DMS153 treated with DMSO at 0.1 percent for 48 hours (cell line): ENCODE data around the gene PPP1R37.
"Not testable (repeated sequence)": the region's sequence is repeated elsewhere in the genome, so short reads cannot be mapped to it uniquely, and the experiment has no call there.

ENCODE experiments used
- DNase-seq: peaks from one replicate; lab custom pipeline; 2025; ENCODE audit not compliant: unreplicated experiment; lab: John Stamatoyannopoulos, UW

PPP1R37 gene

DNA sequence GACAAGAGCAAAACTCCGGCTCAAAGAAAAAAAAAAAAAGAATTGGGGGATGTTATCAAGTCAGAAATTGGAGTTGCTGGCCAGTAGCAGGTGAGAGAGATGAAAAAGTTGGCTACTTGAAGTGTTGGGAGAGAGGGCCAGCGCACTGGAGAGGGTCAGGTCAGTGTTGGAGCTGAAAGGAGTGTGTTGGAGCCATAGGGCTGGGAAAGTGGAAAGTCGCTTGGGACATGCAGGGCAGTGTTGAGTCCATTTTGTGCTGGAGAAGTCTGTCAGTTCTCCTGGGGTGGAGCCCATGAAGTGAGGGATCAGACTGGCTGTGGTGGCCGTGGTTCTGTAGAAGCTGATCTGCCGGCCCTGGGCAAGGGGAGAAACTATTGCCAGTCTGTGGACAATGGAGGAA, 1.7 kb downstream of the PPP1R37 start:
- no peak for DNase-seq

- DNase-seq = no peak
Observed at GRCh38 chr19:45095496-45096413, 2.8 kb downstream of the PPP1R37 start.

DNA sequence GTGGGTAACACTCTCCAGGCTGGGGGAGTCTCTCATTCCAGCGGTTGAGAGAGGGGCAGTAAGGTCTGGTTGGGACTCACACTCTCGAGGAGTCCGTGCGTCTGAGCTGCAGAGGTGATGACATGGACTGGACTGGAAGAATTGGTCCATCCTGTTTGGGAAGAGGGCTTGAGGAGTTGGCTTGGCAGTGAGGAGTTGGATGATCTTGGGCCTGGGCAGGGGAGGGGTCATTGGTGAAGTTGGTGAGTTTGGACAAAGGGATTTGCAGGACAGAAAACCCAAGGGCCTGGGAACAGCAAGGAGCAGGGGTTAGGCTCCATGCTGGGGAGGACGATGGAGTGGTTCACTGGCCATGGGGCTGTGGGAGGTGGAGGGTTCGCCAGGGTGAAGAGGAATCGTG, 3.7 kb downstream of the PPP1R37 start:
- no peak for DNase-seq

DNA sequence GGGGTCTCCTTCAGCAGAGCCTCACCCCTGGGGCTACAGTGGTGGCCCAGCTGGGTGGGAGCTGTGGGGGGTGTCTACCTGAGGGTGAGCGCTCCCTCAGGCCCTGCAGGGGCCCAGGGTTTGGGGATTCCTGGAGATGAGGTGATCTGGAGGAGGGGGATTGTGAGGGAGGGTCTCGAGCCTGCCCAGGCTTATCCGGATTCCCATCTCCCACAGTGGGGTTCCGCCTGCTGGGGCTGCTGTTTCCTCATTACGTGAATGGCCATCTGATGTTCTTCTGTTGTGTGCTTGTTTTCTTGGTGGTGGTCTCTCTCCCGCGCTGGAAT, 4.4 kb downstream of the PPP1R37 start:
- no peak for DNase-seq

DNA sequence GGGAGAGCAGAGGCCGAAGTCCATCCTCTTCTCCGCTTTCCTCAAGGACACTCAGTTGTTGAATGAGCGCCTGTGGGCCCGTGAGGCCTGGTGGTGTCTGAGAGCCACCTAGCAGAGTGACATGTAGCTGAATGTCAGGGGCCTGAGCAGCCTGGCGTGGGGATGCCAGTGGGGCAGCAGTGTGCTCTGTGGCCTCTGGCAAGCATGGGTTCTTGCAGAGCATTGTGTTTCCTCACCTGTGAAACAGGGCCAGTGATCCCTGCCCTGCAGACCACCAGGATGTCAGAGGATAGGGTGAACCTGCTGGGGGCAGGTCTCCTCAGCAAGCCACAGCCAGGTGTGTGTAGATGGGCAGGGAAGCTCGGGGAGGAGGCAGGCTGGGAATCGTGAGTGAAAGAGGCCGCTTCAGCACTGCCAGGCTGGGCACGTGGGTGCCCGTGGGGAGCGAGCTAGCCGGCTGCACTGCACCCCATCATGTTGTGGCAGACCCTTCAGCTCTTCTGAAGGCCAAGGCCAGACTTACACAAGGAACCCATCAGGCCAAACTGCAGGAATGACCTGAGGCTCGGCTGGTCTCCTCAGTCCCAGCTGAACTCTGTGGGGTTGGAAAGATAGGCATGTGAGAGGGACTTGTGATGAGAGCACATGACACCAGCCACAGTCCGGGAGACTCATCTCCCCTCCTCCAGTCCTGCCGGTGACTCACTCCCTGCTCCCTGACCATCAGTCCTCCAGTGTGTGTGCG, 5.0 kb downstream of the PPP1R37 start:
- no peak for DNase-seq

GRCh38 chr19:45098521-45099466, 5.8 kb downstream of the PPP1R37 start:
- DNase-seq = no peak

- no peak for DNase-seq
Observed at GRCh38 chr19:45099467-45100191, 6.7 kb downstream of the PPP1R37 start.

- DNase-seq = no peak
Observed at GRCh38 chr19:45100201-45100600, 7.2 kb downstream of the PPP1R37 start.

GRCh38 chr19:45100846-45101252, 7.9 kb downstream of the PPP1R37 start:
- no peak for DNase-seq

DNA sequence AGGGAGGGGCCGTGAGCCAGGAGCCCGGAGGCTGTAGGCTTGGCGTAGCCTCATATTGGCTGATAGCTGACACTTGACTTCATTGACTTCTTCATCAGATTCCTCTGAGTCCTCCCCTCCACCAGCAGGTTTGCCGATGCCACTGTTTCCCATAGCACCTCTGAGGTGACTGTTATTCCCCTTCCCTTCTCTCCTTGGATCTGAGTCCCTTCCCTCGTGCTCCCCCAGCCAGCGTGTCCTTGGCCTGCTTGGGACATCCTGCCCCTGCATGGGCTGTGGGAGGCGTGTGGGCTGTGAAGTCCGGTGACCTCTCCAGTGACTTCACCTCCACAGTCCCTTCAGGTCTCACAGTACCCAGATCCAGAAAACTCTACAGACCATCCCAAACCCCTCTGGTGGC, 8.8 kb downstream of the PPP1R37 start:
- no peak for DNase-seq

GRCh38 chr19:45102481-45102880, 9.5 kb downstream of the PPP1R37 start:
- DNase-seq = no peak

GRCh38 chr19:45103156-45103507, 10.2 kb downstream of the PPP1R37 start:
- DNase-seq = no peak

GRCh38 chr19:45103508-45104319, 10.7 kb downstream of the PPP1R37 start:
- peak; percentile 86 for DNase-seq

GRCh38 chr19:45104658-45105349, 11.8 kb downstream of the PPP1R37 start:
- DNase-seq = no peak

- not testable (repeated sequence) for DNase-seq
Observed at GRCh38 chr19:45106363-45106762, 13.4 kb downstream of the PPP1R37 start.

GRCh38 chr19:45107621-45108150, 14.7 kb downstream of the PPP1R37 start:
- DNase-seq = no peak

GRCh38 chr19:45110851-45111266, 17.9 kb downstream of the PPP1R37 start:
- DNase-seq = no peak

DNA sequence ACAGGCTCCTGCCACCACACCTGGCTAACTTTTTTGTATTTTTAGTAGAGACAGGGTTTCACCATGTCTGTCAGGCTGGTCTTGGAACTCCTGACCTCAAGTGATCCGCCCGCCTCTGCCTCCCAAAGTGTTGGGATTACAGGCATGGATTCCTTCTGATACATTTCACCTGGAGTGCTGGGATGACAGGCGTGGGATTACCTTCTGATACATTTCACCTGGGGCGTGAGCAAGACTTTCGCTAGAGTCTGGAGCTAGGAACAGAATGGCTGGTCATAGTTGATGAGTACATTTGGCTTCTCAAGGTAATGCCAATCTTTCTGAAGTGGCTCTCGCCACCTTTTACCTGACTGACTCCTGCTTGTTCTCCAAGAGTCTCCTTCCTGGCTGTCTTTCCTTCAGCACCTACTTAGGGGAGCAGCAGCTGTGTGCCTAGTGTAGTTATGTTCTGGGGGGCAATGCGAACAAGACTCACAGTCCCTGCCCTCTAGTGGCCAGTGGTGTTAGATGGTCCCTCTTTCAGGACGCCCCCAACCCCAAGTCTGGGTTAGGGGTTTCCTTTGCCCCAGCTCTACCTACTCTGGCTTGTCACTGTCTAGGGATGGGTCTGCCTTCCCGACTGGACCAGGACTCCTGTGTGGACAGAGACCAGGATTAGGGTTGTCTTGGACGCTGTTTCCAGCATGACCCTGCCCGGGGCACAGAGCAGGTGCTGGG, 19.3 kb downstream of the PPP1R37 start:
- DNase-seq = no peak
